ENCODE measurements around the gene CACNG4.

Gene CACNG4

GRCh38 chr17:66944351-66945146, 20.0 kb upstream of the CACNG4 start:
- no peak for DNase-seq

- DNase-seq: no peak
Measured at GRCh38 chr17:66945147-66945835, 19.2 kb upstream of the CACNG4 start.

GRCh38 chr17:66946251-66946650, 18.3 kb upstream of the CACNG4 start:
- DNase-seq: no peak

GRCh38 chr17:66947311-66947710, 17.2 kb upstream of the CACNG4 start:
- DNase-seq: no peak

GRCh38 chr17:66948061-66948750, 16.3 kb upstream of the CACNG4 start:
- no peak for DNase-seq

GRCh38 chr17:66949501-66949900, 15.0 kb upstream of the CACNG4 start:
- DNase-seq: no peak

- no peak for DNase-seq
Measured at GRCh38 chr17:66950325-66950724, 14.2 kb upstream of the CACNG4 start.

DNA sequence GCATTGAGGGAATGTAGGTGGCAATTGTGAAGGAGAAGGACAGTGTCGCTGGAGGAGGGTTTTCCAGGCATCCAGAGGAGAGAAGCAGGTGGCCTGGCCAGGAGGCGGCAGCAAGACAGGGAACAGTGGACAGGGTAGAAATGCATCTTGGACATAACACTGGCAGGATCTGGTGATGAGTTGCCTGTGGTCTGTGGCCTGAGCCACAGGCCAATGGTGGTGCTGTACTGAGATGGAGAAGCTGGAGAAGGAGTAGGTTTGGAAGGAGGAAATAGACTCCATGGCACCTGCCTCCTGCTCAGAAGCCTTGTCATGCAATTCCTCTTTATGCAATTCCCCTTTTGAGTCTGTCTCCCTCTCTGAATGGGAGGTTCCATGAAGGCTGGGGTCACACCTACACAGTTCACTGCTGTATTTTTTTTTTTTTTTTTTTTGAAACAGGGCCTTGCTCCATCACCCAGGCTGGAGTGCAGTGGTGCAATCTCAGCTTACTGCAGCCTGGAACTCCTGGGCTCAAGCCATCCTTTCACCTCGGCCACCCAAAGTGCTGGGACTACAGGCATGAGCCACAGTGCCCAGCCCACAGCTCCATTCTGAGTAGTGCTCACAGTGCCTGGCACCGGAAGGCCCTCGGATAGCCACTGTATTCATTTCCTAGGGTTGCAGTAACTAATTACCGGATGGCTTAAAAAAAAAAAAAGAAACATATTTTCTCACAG, 13.5 kb upstream of the CACNG4 start:
- DNase-seq: no peak

- DNase-seq: no peak
Measured at GRCh38 chr17:66951605-66951953, 12.9 kb upstream of the CACNG4 start.

DNA sequence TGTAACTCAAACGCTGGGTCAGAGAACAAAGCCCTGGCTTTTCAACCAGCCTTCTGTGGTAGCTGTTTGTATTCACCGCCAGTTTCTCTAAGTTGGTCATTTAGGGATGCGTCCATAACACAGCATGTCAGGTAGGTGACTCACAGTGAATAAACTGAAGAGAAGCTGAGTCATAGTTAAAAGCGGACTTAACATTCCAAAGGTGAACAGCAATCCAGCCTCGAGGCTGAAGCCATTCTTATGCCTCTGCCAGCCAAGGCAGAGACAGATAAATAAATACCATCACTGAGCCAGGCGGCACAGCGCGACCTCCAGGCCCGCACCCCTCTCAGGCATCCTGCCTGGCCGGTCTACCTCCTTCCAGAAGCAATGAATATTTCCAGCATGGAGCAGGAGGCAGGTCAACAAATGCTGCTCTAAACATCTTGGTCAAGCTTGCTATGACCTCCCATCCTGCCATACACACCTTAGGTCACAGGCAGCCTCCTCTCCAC, 12.4 kb upstream of the CACNG4 start:
- DNase-seq: no peak

GRCh38 chr17:66952681-66953629, 11.6 kb upstream of the CACNG4 start:
- no peak for DNase-seq

DNA sequence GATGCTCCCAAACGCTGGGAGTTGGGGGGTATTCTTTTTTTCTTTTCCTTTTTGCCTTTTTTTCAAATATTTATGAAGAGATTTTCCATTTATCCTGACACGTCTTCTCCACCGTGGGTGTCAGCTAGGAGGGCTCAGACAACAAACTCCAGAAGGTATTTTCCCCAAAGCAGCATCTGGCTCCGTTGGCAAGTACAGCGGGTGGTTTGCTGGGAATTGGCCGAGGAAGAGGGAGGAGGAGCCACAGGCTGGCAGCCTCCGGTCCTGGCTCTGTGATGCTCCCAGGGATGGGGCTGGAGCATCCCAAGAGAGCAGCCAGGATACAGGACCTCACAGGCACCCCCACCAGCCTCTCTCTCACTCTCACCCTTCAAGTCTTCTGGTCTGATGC, 10.9 kb upstream of the CACNG4 start:
- DNase-seq: no peak

DNA sequence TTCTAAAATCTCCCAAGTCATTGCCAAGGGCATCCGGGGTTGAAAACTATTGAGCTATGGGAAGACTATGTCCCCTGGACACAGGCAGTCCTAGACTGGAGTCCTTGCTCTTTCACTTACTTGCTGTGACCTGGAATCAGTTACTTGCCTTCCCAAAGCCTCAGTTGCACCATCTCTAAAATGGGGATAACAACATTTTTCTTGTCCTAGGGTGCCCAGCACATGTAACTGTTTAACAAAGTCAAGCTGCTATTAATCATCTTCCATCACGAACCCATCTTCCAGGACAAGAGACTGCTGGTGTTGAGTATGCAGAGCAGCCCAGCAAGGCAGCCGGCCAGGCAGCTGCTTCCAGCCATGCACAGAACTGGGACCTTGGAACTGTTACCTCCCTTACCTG, 9.9 kb upstream of the CACNG4 start:
- no peak for DNase-seq

GRCh38 chr17:66955821-66956220, 8.7 kb upstream of the CACNG4 start:
- DNase-seq: no peak

DNA sequence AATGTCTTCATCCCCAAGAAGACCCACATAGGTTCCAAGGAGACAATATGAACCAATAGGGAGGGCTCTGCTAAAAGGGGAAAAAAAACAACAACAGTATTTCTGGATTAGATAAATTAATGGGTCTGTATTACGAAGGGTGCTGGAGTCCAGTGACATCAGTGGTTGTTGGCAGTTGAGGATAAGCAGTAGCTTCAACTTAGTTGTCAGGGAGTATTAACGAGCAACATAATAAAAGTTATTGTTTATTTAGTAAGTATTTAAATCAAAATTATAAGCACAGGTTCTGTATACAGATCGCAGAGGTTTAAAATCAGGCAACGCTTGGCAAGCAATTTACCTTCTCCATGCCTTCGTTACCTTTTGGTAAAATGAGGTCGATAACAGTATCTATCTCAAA, 7.6 kb upstream of the CACNG4 start:
- no peak for DNase-seq

- DNase-seq: no peak
Measured at GRCh38 chr17:66957343-66957742, 7.2 kb upstream of the CACNG4 start.

DNA sequence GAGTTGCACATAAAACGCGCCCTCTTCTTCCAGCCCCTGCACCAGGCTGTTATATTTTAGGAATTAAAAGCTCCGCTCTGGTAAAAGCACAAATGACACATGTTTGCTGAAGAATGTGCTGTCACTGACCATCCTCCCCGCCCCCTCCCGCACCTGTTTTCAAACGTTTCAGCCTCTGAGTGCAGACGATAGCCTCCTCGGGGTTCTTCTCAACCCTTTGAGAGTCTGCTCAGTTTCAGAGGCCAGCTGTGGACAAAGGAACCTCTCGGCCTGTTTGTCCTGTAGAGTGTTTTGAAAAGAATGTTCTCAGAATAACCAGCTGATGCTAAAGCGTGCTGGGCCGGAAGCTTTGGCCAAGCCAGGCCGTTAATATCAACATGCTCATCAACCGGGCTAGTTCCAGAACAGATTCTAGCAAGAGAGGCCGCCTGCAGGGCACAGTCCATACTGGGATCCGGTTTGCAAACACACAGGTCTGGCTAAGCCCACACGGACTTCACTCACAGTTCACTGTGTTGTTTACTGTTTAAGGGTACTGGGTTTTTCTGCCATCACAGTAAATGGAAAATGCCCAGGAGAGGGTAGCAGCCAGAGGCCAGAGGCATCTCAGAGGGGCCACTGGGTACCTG, 6.4 kb upstream of the CACNG4 start:
- DNase-seq: no peak

GRCh38 chr17:66959641-66960375, 4.7 kb upstream of the CACNG4 start:
- no peak for DNase-seq

GRCh38 chr17:66960613-66961012, 3.9 kb upstream of the CACNG4 start:
- DNase-seq: no peak

GRCh38 chr17:66963521-66963908, 992 bp upstream of the CACNG4 start:
- DNase-seq: no peak
